ENCODE results near the gene KANK2. TPM values are rescaled to one million over a fixed set of nuclear protein-coding genes. Genes with fewer than 3 reads are reported as not detected.
A peak's percentile ranks its signal among the peaks of the same experiment; 100 is the strongest.

KANK2 gene
- total RNA-seq, 6 experiments from 2014 or later: 132 to 167 (median 156) TPM

GRCh38 chr19:11232555-11232954 is 35.2 kb upstream of the KANK2 start:
- peaks cover 5% of the 10 kb centered on the region for H3K27me3 Mint-ChIP-seq (ENCODE audit: insufficient read depth)
- DNase-seq: no peak
- H3K27ac Mint-ChIP-seq: no peak overlapping the region
- H3K36me3 Mint-ChIP-seq (ENCODE audit: low read depth): no peaks in the 10 kb centered on the region
- TF ChIP-seq CTCF (IDR thresholded peaks at IDR 0.05): no peak
- no peaks in the 10 kb centered on the region for H3K9me3 Mint-ChIP-seq
- no peak overlapping the region for H3K4me3 Mint-ChIP-seq
- no peaks in the 10 kb centered on the region for H3K4me1 Mint-ChIP-seq (ENCODE audit: low read depth)

- Mint-ChIP-seq H3K36me3 (ENCODE audit: low read depth) (peaks cover 6% of the 10 kb centered on the region), H3K27me3 (ENCODE audit: insufficient read depth) (peaks cover 5% of the 10 kb centered on the region), H3K9me3 (no peaks in the 10 kb centered on the region), H3K4me1 (ENCODE audit: low read depth) (no peaks in the 10 kb centered on the region), H3K4me3 (no peak overlapping the region), H3K27ac (no peak overlapping the region)
- TF ChIP-seq CTCF (IDR thresholded peaks at IDR 0.05): no peak
- DNase-seq: no peak
Measured at GRCh38 chr19:11230621-11231386, 33.5 kb upstream of the KANK2 start.

- H3K27ac Mint-ChIP-seq: no peak overlapping the region
- TF ChIP-seq CTCF (IDR thresholded peaks at IDR 0.05): peak; percentile 55; the same call in 1 of the 2 replicates
- no peak overlapping the region for H3K4me3 Mint-ChIP-seq
- H3K9me3 Mint-ChIP-seq: no peaks in the 10 kb centered on the region
- H3K27me3 Mint-ChIP-seq (ENCODE audit: insufficient read depth): peaks cover 5% of the 10 kb centered on the region
- H3K4me1 Mint-ChIP-seq (ENCODE audit: low read depth): no peaks in the 10 kb centered on the region
- H3K36me3 Mint-ChIP-seq (ENCODE audit: low read depth): peaks cover 9% of the 10 kb centered on the region
- DNase-seq: no peak
Measured at GRCh38 chr19:11227195-11227886, 30.0 kb upstream of the KANK2 start.

- peaks cover under 1% of the 10 kb centered on the region for H3K9me3 Mint-ChIP-seq
- peaks cover 5% of the 10 kb centered on the region for H3K27me3 Mint-ChIP-seq (ENCODE audit: insufficient read depth)
- TF ChIP-seq CTCF (IDR thresholded peaks at IDR 0.05): no peak
- no peak overlapping the region for H3K4me3 Mint-ChIP-seq
- H3K4me1 Mint-ChIP-seq (ENCODE audit: low read depth): no peaks in the 10 kb centered on the region
- H3K36me3 Mint-ChIP-seq (ENCODE audit: low read depth): peaks cover 15% of the 10 kb centered on the region
- DNase-seq: no peak
- H3K27ac Mint-ChIP-seq: no peak overlapping the region
Measured at GRCh38 chr19:11226716-11227166, 29.4 kb upstream of the KANK2 start.

GRCh38 chr19:11225815-11226214 is 28.5 kb upstream of the KANK2 start:
- Mint-ChIP-seq H3K9me3 (peaks cover 10% of the 10 kb centered on the region), H3K27ac (no peak overlapping the region), H3K27me3 (ENCODE audit: insufficient read depth) (peaks cover 6% of the 10 kb centered on the region), H3K36me3 (ENCODE audit: low read depth) (peaks cover 25% of the 10 kb centered on the region), H3K4me1 (ENCODE audit: low read depth) (no peaks in the 10 kb centered on the region), H3K4me3 (no peak overlapping the region)
- no peak for DNase-seq
- TF ChIP-seq CTCF (IDR thresholded peaks at IDR 0.05): no peak
